Choroid plexus epithelial cell (primary cell): ENCODE results near the gene STARD8.
A peak's percentile ranks its signal among the peaks of the same experiment; 100 is the strongest.

Experiments
- DNase-seq: peaks from one replicate; pipeline ENCODE4 v3.0.0-alpha.2; 2010; ENCODE audit warnings: low read depth
- H3K4me3 ChIP-seq: 2 replicates; pipeline ENCODE4 v1.5.1; 2011; ENCODE audit warnings: low read depth, mild to moderate bottlenecking, control low read depth, low read length, moderate library complexity
- CTCF ChIP-seq: conservative IDR thresholded peaks from 2 replicates; pipeline ENCODE4 v1.5.1; 2011; ENCODE audit warnings: low read depth, mild to moderate bottlenecking, control low read depth, inconsistent platforms, low read length, moderate library complexity

Gene STARD8

GRCh38 chrX:68703846-68704245, 56.4 kb downstream of the STARD8 start:
- H3K4me3 ChIP-seq, result no peak overlapping the region
- DNase-seq, result no peak
- no peak for TF ChIP-seq CTCF

DNA sequence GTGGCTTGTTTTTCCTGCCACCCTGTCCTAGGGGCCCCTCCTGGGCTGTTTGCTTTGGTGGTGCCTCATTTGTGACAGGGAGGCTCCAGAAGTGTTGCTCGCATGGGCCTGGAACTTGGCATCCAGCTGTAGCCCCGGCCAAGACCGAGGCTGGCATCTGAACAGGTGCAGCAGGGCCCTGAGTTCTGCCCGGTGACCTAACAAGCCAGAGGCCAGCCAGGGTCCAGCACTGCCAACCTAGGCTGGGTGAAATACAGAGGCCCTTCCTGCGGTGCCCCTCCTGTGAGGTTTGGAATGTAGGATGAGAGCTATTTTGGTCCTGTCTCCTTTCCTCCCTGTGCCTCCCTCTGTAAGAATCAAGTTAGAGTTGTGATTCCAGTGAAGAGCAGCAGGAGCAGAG, 58.5 kb downstream of the STARD8 start:
- H3K4me3 ChIP-seq, result no peak overlapping the region
- DNase-seq, result no peak
- TF ChIP-seq CTCF, result no peak

DNA sequence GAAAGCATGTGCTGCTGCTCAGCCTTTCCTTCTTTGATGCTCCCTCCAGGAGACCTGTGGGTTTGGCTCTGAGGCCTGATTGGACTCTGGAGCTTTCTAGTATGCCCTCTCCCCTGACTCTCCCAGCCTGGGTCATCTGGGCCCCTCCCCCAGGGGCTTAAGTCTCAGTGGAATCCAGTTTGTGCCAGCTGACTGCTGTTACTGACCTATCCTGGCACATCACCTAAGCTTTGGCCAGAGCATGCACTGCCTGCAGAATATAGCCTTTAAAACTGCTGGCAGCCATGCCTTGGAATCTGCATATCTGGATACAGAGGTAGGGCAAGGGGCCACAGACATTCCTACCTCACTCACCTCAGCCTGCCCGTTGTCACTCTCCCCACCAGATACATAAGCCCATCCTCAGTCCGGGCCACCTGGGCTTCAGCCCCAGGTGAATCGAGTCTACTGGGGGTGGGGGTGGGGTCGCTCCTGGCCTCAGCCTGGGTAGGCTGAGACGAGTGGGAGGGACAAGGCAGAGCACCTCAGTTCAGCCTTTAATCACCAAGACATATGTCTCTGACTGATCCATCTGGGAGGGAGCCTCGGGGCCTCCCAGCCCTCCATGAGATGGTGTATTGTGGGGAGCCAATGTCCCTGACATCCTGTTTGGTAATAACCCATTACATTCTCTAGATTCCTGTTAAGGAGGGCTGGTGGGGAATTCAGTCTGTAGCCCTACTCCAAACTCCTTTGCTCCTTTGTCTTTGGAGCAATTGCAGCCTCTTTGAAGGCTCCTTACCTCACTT, 61.2 kb downstream of the STARD8 start:
- no peak overlapping the region for H3K4me3 ChIP-seq
- DNase-seq, result no peak
- TF ChIP-seq CTCF, result no peak

DNA sequence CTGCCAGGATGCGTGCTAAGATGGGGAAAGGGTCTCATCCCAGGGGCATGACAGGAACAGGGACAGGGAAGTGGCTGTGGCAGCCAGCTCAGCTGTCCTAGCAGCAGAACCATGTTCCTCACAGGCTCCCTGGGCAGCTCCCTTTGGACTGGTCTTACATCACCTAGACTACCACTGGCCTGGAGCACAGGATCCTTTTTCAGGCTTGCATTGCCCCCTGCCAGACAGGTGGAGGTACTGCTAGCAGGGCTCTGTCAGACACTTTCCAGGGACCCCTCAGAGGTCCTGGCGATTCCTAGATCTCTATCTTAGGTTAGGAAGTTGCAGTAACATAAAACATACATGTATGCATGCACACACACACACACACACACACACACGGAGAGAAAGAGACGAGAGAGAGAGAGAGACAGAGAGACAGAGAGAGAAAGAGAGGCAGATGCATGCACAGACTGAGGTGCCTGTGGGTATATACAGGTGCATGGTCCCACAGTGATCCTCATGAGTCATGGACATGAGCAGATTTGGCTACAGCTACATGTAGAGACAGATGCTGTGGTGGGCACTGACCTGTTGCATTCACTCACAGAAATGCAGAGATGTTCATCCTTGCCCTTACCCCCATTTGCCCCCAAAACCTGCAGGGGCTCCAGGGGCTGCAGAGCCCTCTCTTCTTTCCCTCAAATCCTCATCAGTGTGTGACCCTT, 63.6 kb downstream of the STARD8 start:
- no peak overlapping the region for H3K4me3 ChIP-seq
- DNase-seq, result peak; percentile 76
- peak; percentile 81 for TF ChIP-seq CTCF

- DNase-seq, result no peak
- no peak for TF ChIP-seq CTCF
- no peak overlapping the region for H3K4me3 ChIP-seq
Observed at GRCh38 chrX:68711845-68712244, 64.4 kb downstream of the STARD8 start.

DNA sequence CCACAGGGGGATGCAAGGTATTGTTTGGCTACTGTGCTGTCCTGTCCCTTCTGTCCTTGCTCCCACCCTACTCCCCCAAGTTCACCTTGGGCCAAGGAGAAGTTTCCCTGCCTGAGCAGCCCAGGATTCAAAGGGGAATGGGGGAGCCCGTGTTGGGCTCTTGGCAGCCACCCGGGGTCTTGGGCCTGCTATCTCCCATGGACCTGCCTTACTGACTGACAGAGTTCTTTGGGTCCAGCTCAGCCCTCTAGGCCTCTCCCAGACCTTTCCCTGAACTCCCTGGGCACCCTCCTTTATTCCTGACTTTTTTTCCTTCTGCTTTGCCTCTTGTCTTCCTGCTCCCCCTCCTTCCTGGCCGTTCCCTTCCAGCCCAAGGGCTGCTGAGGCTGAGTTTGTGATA, 67.4 kb downstream of the STARD8 start:
- DNase-seq, result no peak
- no peak for TF ChIP-seq CTCF
- H3K4me3 ChIP-seq, result no peak overlapping the region
